Thyroid gland (tissue), 4 donors: ENCODE results near the gene CAPSL. TPM values are rescaled to one million over a fixed set of nuclear protein-coding genes. Genes with fewer than 3 reads are reported as not detected.

Experiments used
- DNase-seq, 2 donors: peaks; one replicate each; pipeline ENCODE4 v3.0.0-alpha.2; 2019
- H3K27ac ChIP-seq, 3 donors: fragments of 200-600 bp; sonication (generic); 1 replicate in 2 of 3; 2 replicates in 1 of 3; pipeline ENCODE4 v1.5.1; 2016 to 2019; ENCODE audit warnings: mild to moderate bottlenecking in 1 of 3, moderate library complexity in 1 of 3
- H3K27me3 ChIP-seq: fragments of 200-600 bp; sonication (generic); one replicate; pipeline ENCODE4 v1.5.1; 2019
- H3K36me3 ChIP-seq, 2 donors: fragments of 200-600 bp; sonication (generic); one replicate each; pipeline ENCODE4 v1.5.1; 2016 to 2019
- H3K4me1 ChIP-seq, 2 donors: fragments of 200-600 bp; sonication (generic); one replicate each; pipeline ENCODE4 v1.5.1; 2017 to 2019
- H3K4me3 ChIP-seq, 3 donors: fragments of 200-600 bp; sonication (generic); replicated peaks in 1 of 3; 1 replicate in 2 of 3; 2 replicates in 1 of 3; pipeline ENCODE4 v1.5.1; 2016; ENCODE audit warnings: mild to moderate bottlenecking in 1 of 3
- H3K9me3 ChIP-seq: fragments of 200-600 bp; sonication (generic); one replicate; pipeline ENCODE4 v1.5.1; 2017
- CTCF ChIP-seq, 6 experiments: fragments of 200-600 bp in 3 of 6; fragments of 450-650 bp in 3 of 6; sonication (generic) in 3 of 6; IDR thresholded peaks; one replicate each; pipeline ENCODE4 v1.5.1; 2016 to 2019; ENCODE audit warnings: antibody characterized with exemption in 6 of 6, mild to moderate bottlenecking in 2 of 6, inconsistent platforms in 1 of 6, moderate library complexity in 1 of 6
- POLR2A ChIP-seq, 2 donors: fragments of 450-650 bp; IDR thresholded peaks; one replicate each; pipeline ENCODE4 v1.6.1; 2017; ENCODE audit warnings: antibody characterized with exemption in 2 of 2, mild to moderate bottlenecking in 2 of 2, moderate library complexity in 1 of 2
- WGBS, 2 donors: methylation state at CpG; one replicate each; pipeline ENCODE4 v1.1.5; 2017; 5-methylcytosine and 5-hydroxymethylcytosine counted together
- intact Hi-C: fragments of 100-400 bp; cut with DNase I; formaldehyde crosslinking; loops from one replicate; pipeline ENCODE4 v1.15.1; 2023
- total RNA-seq, 4 donors: library from RNA; depleted of rRNA; stranded (reverse); fragments of >200 nt; gene quantifications; one replicate each; pipeline ENCODE4 v1.2.3, GENCODE V29; 2016

CAPSL gene
- total RNA-seq, 4 donors from 2014 or later = 0.33 to 2.4 TPM; not detected in 2

- Histone ChIP-seq H3K27ac (no peak overlapping the region), H3K27me3 (no peaks in the 10 kb centered on the region), H3K9me3 (no peaks in the 10 kb centered on the region), H3K4me1 (no peaks in the 10 kb centered on the region), H3K36me3 (no peaks in the 10 kb centered on the region), H3K4me3 (no peak overlapping the region)
- DNase-seq = no peak
- WGBS, 2 donors = 59 to 66% methylated on average over 9 to 10 of the region's 10 CpGs
- TF ChIP-seq CTCF (IDR thresholded peaks at IDR 0.05) (no peak), POLR2A (IDR thresholded peaks at IDR 0.05) (no peak)
- intact Hi-C loops = loop anchor here (10.0 kb wide), 1 partner anchor 310 kb away; the partner anchor contains the start of gene SPEF2
Measured at GRCh38 chr5:35924122-35924949, 14.1 kb downstream of the CAPSL start.

- TF ChIP-seq POLR2A (IDR thresholded peaks at IDR 0.05) = no peak
- TF ChIP-seq CTCF (IDR thresholded peaks at IDR 0.05) = no peak
- no peak overlapping the region for H3K4me3 ChIP-seq
- no peaks in the 10 kb centered on the region for H3K27me3 ChIP-seq
- no peaks in the 10 kb centered on the region for H3K9me3 ChIP-seq
- H3K27ac ChIP-seq = no peak overlapping the region
- no peaks in the 10 kb centered on the region for H3K4me1 ChIP-seq
- no peak for DNase-seq
- H3K36me3 ChIP-seq = no peaks in the 10 kb centered on the region
- WGBS, 2 donors = 90 to 92% methylated on average over 7 of the region's 7 CpGs
- intact Hi-C loops = loop anchor here (10.0 kb wide), 1 partner anchor 308 kb away; the partner anchor contains the start of gene SPEF2
Measured at GRCh38 chr5:35922468-35922867, 16.0 kb downstream of the CAPSL start.

GRCh38 chr5:35921930-35922329 lies 16.5 kb downstream of the CAPSL start:
- H3K4me3 ChIP-seq = no peak overlapping the region
- WGBS, 2 donors = 76 to 82% methylated on average over 5 of the region's 5 CpGs
- no peaks in the 10 kb centered on the region for H3K27me3 ChIP-seq
- DNase-seq = no peak
- H3K4me1 ChIP-seq = no peaks in the 10 kb centered on the region
- no peak overlapping the region for H3K27ac ChIP-seq
- intact Hi-C loops = loop anchor here (10.0 kb wide), 1 partner anchor 307 kb away; the partner anchor contains the start of gene SPEF2
- H3K9me3 ChIP-seq = no peaks in the 10 kb centered on the region
- TF ChIP-seq CTCF (IDR thresholded peaks at IDR 0.05) (no peak), POLR2A (IDR thresholded peaks at IDR 0.05) (no peak)
- H3K36me3 ChIP-seq = no peaks in the 10 kb centered on the region

- no peak for TF ChIP-seq CTCF (IDR thresholded peaks at IDR 0.05)
- no peak for TF ChIP-seq POLR2A (IDR thresholded peaks at IDR 0.05)
- no peaks in the 10 kb centered on the region for H3K9me3 ChIP-seq
- no peaks in the 10 kb centered on the region for H3K36me3 ChIP-seq
- intact Hi-C loops = loop anchor here (10.0 kb wide), 1 partner anchor 306 kb away; the partner anchor contains the start of gene SPEF2
- WGBS, 2 donors = 69 to 83% methylated on average over 11 of the region's 11 CpGs
- no peaks in the 10 kb centered on the region for H3K4me1 ChIP-seq
- H3K4me3 ChIP-seq = no peak overlapping the region
- no peak for DNase-seq
- H3K27me3 ChIP-seq = no peaks in the 10 kb centered on the region
- H3K27ac ChIP-seq = no peak overlapping the region
Measured at GRCh38 chr5:35920890-35921289, 17.5 kb downstream of the CAPSL start.

GRCh38 chr5:35919191-35919590 lies 19.2 kb downstream of the CAPSL start:
- no peak overlapping the region for H3K27ac ChIP-seq
- no peaks in the 10 kb centered on the region for H3K36me3 ChIP-seq
- intact Hi-C loops = no loop called here
- TF ChIP-seq POLR2A (IDR thresholded peaks at IDR 0.05) = no peak
- TF ChIP-seq CTCF (IDR thresholded peaks at IDR 0.05) = no peak
- H3K9me3 ChIP-seq = no peaks in the 10 kb centered on the region
- no peaks in the 10 kb centered on the region for H3K4me1 ChIP-seq
- WGBS, 2 donors = 59 to 77% methylated on average over 4 of the region's 4 CpGs
- H3K4me3 ChIP-seq = no peak overlapping the region
- H3K27me3 ChIP-seq = no peaks in the 10 kb centered on the region
- DNase-seq = peak in 1 of 2 donors; percentile 9
